SK-N-SH (cell line): ENCODE results near the gene MARS1. TPM values are rescaled to one million over a fixed set of nuclear protein-coding genes. Genes with fewer than 3 reads are reported as not detected.

ENCODE experiments used
- CTCF ChIA-PET: fragments of 300-600, 350-600 bp; formaldehyde crosslinking; extraction: SDS; loops from one replicate; lab custom pipeline; 2021; lab: Yijun Ruan, JAX
- POLR2A ChIA-PET: fragments of 350-600 bp; sonication (Branson Sonifier 250); formaldehyde crosslinking; extraction: SDS; loops from one replicate; lab custom pipeline; 2020; ENCODE audit warnings: antibody characterized with exemption, inconsistent platforms; lab: Yijun Ruan, JAX
- DNase-seq: peaks from one replicate; pipeline ENCODE4 v3.0.0; 2012
- H2AFZ ChIP-seq: fragments of 200-600 bp; sonication (generic); 2 replicates; pipeline ENCODE4 v1.8.1; 2016; ENCODE audit warnings: antibody characterized with exemption, mild to moderate bottlenecking, low read depth
- H3F3A ChIP-seq: fragments of 200-600 bp; sonication (generic); replicated peaks from 2 replicates; pipeline ENCODE3; 2016; ENCODE audit warnings: antibody characterized with exemption, mild to moderate bottlenecking; ENCODE audit not compliant: insufficient read depth
- H3K27ac ChIP-seq, 2 experiments: fragments of 200-500 bp in 1 of 2; fragments of 200-600 bp in 1 of 2; sonication (Bioruptor generic) in 1 of 2; sonication (generic), shearing (Covaris generic) in 1 of 2; 2 replicates each; pipeline versions ENCODE4 v1.5.1 to v1.6.1; 2014 to 2016; ENCODE audit warnings: low read depth in 2 of 2, inconsistent platforms in 1 of 2, low read length in 1 of 2, mild to moderate bottlenecking in 1 of 2, mixed read lengths in 1 of 2
- H3K27me3 ChIP-seq: fragments of 200-600 bp; sonication (generic), shearing (Covaris generic); 2 replicates; pipeline ENCODE4 v1.6.1; 2016; ENCODE audit warnings: mixed run types; ENCODE audit not compliant: insufficient read depth
- H3K36me3 ChIP-seq, 2 experiments: fragments of 200-500 bp in 1 of 2; fragments of 200-600 bp in 1 of 2; sonication (Bioruptor generic) in 1 of 2; sonication (generic) in 1 of 2; replicated peaks in 1 of 2; 2 replicates each; pipeline versions ENCODE3 to v1.5.1; 2014 to 2016; ENCODE audit warnings: low read length in 1 of 2, mild to moderate bottlenecking in 1 of 2; ENCODE audit not compliant: insufficient read depth in 2 of 2, control insufficient read depth in 1 of 2
- H3K4me1 ChIP-seq, 2 experiments: fragments of 200-500 bp in 1 of 2; fragments of 200-600 bp in 1 of 2; sonication (Bioruptor generic) in 1 of 2; sonication (generic), shearing (Covaris generic) in 1 of 2; 2 replicates each; pipeline versions ENCODE4 v1.5.1 to v1.6.1; 2014 to 2016; ENCODE audit warnings: low read depth in 1 of 2, low read length in 1 of 2, mixed run types in 1 of 2; ENCODE audit not compliant: insufficient read depth in 2 of 2, control insufficient read depth in 1 of 2
- H3K4me2 ChIP-seq: fragments of 200-600 bp; sonication (generic), shearing (Covaris generic); 2 replicates; pipeline ENCODE4 v1.6.1; 2017; ENCODE audit warnings: mixed run types
- H3K4me3 ChIP-seq, 2 experiments: fragments of 200-500 bp in 1 of 2; fragments of 200-600 bp in 1 of 2; sonication (Bioruptor generic) in 1 of 2; sonication (generic), shearing (Covaris generic) in 1 of 2; 2 replicates each; pipeline versions ENCODE4 v1.5.1 to v1.8.1; 2014 to 2016; ENCODE audit warnings: low read depth in 2 of 2, inconsistent platforms in 1 of 2, low read length in 1 of 2, mild to moderate bottlenecking in 1 of 2, mixed read lengths in 1 of 2, moderate library complexity in 1 of 2
- H3K79me2 ChIP-seq: fragments of 200-600 bp; sonication (generic); 2 replicates; pipeline ENCODE4 v1.8.1; 2017; ENCODE audit warnings: mild to moderate bottlenecking; ENCODE audit not compliant: insufficient read depth
- H3K9ac ChIP-seq: fragments of 200-600 bp; sonication (generic); 2 replicates; pipeline ENCODE4 v1.6.1; 2017; ENCODE audit warnings: mixed run types
- H3K9me2 ChIP-seq: fragments of 200-600 bp; sonication (generic); 2 replicates; pipeline ENCODE4 v1.6.1; 2017; ENCODE audit warnings: mixed run types
- H3K9me3 ChIP-seq: fragments of 200-600 bp; sonication (generic); 2 replicates; pipeline ENCODE4 v1.6.1; 2017; ENCODE audit warnings: mixed run types, mild to moderate bottlenecking, moderate library complexity
- H4K20me1 ChIP-seq: fragments of 200-600 bp; sonication (generic); 2 replicates; pipeline ENCODE4 v1.6.1; 2017; ENCODE audit warnings: mild to moderate bottlenecking, mixed run types; ENCODE audit not compliant: insufficient read depth
- FOXM1 ChIP-seq: IDR thresholded peaks from 2 replicates; pipeline ENCODE4 v1.4.0; 2012; ENCODE audit warnings: low read depth, mild to moderate bottlenecking
- JUND ChIP-seq: IDR thresholded peaks from 2 replicates; pipeline ENCODE4 v1.4.0; 2012
- NFIC ChIP-seq: IDR thresholded peaks from 2 replicates; pipeline ENCODE4 v1.4.0; 2012; ENCODE audit warnings: borderline replicate concordance
- RAD21 ChIP-seq: IDR thresholded peaks from 2 replicates; pipeline ENCODE4 v1.6.1; 2012; ENCODE audit warnings: mild to moderate bottlenecking, low read length
- WGBS: methylation state at CpG from one replicate; pipeline ENCODE4 v1.1.6; 2017; ENCODE audit warnings: low lambda C conversion rate; 5-methylcytosine and 5-hydroxymethylcytosine counted together
- polyA plus RNA-seq, 3 experiments: library from polyadenylated mRNA; depleted of rRNA; stranded (reverse); fragments of >200 nt; gene quantifications; 2 replicates each; pipeline ENCODE4 v1.2.3, GENCODE V29; 2012
- TF ChIP-seq, protein P1 (sequence below): fragments of 150-350 bp; IDR thresholded peaks from 2 replicates; pipeline ENCODE4 v1.6.1; 2016; ENCODE audit warnings: mild to moderate bottlenecking, low read depth, low read length
- TF ChIP-seq, protein P2 (sequence below): IDR thresholded peaks from 2 replicates; pipeline ENCODE4; 2012
- TF ChIP-seq, protein P3 (sequence below): fragments of 200-600 bp; sonication (generic); IDR thresholded peaks from 2 replicates; pipeline ENCODE4 v1.6.1; 2017; ENCODE audit warnings: antibody characterized with exemption, mild to moderate bottlenecking, moderate library complexity

Gene MARS1
- polyA plus RNA-seq, 1 of the 3 experiments (the other 2 are of a cell fraction), result 158 TPM

DNA sequence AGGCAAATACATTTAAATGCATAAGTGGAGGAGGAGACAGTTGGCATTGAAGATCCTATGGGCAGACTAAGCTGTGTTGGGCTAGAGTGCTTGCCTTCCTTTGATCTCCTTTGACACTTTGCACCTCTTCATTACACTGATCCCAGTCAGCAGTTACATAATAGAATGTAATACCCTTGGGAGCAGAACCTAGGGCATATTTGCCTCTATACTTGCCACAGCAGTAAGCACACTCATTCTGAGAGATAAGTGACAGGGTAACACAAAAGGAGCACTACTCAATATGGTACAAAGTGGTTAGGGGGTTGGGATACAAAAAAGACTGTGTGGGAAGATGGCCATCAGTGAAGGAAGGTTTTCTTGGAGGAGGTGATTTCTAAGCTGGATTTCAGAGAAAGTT is 9.0 kb downstream of the MARS1 start:
- H3F3A ChIP-seq, result peaks cover 7% of the 10 kb centered on the region
- CTCF ChIA-PET, result interaction anchor here (0.6 to 1.4 kb wide), 6 partner anchors 18 to 283 kb away, joined by 3 to 5 read pairs (median 4); partner anchors contain the start of gene GLI1

DNA sequence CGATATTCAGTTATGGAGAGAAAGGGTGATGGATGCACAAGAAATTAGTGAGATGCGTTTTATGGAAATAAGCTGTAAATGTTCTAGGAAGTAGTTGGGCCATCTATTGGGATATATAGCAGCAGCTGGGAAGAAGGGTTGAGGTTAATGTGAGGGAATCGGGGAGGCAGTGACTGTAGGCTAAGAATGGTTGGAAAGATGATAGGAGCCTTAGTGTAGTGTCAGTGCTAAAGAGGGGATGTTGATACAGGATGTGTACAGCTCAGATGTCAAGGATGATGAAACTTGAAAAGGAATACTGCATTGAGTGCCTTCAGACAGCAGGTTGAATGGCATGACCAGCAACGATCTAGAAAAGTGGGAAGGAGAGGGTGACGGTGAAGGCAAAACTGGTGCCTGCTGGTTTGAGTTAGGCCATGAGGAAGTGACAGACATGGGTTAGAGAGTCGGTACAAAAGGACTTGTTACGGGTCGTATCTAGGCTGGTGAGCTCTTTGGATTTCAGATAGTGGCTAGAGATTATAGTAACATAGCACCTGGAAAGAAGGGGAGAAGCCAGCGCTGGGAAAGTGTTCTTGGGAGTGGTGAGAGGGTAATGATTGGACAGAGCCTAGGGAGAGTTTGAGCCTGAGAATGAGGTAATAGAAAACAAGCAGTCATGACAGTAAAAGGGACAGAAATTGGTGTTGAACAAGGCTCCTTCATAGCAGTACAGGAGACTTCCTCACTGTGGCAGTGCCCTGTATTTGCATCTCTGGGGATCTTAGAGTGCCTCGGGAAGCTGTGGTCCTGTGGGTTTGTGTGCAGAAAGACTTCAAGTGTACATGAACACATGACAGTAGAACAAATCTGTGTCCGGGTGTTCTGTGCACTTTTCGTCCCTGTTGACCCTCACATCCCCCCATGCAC is 9.6 kb downstream of the MARS1 start:
- no peak overlapping the region for H3K9ac ChIP-seq
- no peaks in the 10 kb centered on the region for H3K4me1 ChIP-seq
- no peaks in the 10 kb centered on the region for H3K27me3 ChIP-seq
- TF ChIP-seq FOXM1, result no peak
- H3K4me3 ChIP-seq, result no peak overlapping the region
- H3K36me3 ChIP-seq, result peaks cover 51 to 70% of the 10 kb centered on the region in 2 experiments
- ChIA-PET POLR2A (interaction anchor here (0.6 to 1.5 kb wide), 5 partner anchors 8 to 23 kb away, joined by 3 to 8 read pairs (median 4); partner anchors contain the start of gene DDIT3), CTCF (interaction anchor here (0.6 to 1.4 kb wide), 6 partner anchors 17 to 283 kb away, joined by 3 to 5 read pairs (median 4); partner anchors contain the start of gene GLI1)
- no peak overlapping the region for H3K27ac ChIP-seq
- H4K20me1 ChIP-seq, result no peaks in the 10 kb centered on the region
- H2AFZ ChIP-seq, result no peak overlapping the region
- no peak for DNase-seq
- H3K79me2 ChIP-seq, result peaks cover 9% of the 10 kb centered on the region; the same call in 1 of the 2 replicates
- H3F3A ChIP-seq, result peaks cover 7% of the 10 kb centered on the region
- WGBS, result 94% methylated on average over 12 of the region's 12 CpGs
- no peaks in the 10 kb centered on the region for H3K9me2 ChIP-seq
- H3K9me3 ChIP-seq, result no peaks in the 10 kb centered on the region
- no peak overlapping the region for H3K4me2 ChIP-seq

More for the DNA sequence above, 9.0 kb downstream of the MARS1 start:
- Histone ChIP-seq H3K27me3 (no peaks in the 10 kb centered on the region), H3K4me3 (no peak overlapping the region), H3K9me3 (no peaks in the 10 kb centered on the region), H2AFZ (no peak overlapping the region), H3K36me3 (peaks cover 47 to 70% of the 10 kb centered on the region in 2 experiments), H3K9ac (no peak overlapping the region), H3K79me2 (peaks cover 11% of the 10 kb centered on the region; the same call in 1 of the 2 replicates), H3K9me2 (no peaks in the 10 kb centered on the region), H3K4me2 (no peak overlapping the region), H3K4me1 (no peaks in the 10 kb centered on the region)
- DNase-seq, result no peak
- POLR2A ChIA-PET, result interaction anchor here (1.3 to 1.5 kb wide), 4 partner anchors 9 to 23 kb away, joined by 3 to 8 read pairs (median 5); partner anchors contain the start of gene DDIT3
- TF ChIP-seq, protein P1, sequence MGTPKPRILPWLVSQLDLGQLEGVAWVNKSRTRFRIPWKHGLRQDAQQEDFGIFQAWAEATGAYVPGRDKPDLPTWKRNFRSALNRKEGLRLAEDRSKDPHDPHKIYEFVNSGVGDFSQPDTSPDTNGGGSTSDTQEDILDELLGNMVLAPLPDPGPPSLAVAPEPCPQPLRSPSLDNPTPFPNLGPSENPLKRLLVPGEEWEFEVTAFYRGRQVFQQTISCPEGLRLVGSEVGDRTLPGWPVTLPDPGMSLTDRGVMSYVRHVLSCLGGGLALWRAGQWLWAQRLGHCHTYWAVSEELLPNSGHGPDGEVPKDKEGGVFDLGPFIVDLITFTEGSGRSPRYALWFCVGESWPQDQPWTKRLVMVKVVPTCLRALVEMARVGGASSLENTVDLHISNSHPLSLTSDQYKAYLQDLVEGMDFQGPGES, result no peak
- TF ChIP-seq, protein P2, sequence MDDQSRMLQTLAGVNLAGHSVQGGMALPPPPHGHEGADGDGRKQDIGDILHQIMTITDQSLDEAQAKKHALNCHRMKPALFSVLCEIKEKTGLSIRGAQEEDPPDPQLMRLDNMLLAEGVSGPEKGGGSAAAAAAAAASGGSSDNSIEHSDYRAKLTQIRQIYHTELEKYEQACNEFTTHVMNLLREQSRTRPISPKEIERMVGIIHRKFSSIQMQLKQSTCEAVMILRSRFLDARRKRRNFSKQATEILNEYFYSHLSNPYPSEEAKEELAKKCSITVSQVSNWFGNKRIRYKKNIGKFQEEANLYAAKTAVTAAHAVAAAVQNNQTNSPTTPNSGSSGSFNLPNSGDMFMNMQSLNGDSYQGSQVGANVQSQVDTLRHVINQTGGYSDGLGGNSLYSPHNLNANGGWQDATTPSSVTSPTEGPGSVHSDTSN, result no peak
- TF ChIP-seq RAD21 (no peak), JUND (no peak), NFIC (no peak), FOXM1 (no peak)
- TF ChIP-seq, protein P3, sequence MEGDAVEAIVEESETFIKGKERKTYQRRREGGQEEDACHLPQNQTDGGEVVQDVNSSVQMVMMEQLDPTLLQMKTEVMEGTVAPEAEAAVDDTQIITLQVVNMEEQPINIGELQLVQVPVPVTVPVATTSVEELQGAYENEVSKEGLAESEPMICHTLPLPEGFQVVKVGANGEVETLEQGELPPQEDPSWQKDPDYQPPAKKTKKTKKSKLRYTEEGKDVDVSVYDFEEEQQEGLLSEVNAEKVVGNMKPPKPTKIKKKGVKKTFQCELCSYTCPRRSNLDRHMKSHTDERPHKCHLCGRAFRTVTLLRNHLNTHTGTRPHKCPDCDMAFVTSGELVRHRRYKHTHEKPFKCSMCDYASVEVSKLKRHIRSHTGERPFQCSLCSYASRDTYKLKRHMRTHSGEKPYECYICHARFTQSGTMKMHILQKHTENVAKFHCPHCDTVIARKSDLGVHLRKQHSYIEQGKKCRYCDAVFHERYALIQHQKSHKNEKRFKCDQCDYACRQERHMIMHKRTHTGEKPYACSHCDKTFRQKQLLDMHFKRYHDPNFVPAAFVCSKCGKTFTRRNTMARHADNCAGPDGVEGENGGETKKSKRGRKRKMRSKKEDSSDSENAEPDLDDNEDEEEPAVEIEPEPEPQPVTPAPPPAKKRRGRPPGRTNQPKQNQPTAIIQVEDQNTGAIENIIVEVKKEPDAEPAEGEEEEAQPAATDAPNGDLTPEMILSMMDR, result no peak
- TF ChIP-seq, all 33 proteins: peak for 0
- no peak overlapping the region for H3K27ac ChIP-seq
- no peaks in the 10 kb centered on the region for H4K20me1 ChIP-seq
